ENCODE measurements around the gene MORN1. TPM values are rescaled to one million over a fixed set of nuclear protein-coding genes. Genes with fewer than 3 reads are reported as not detected.

The MORN1 gene
- total and polyA plus RNA-seq, 2 of the 8 experiments (the other 6 are each of a cell fraction or from before 2014, with no cell fraction given), result 5.0 to 9.1 TPM

- Histone ChIP-seq H4K20me1 (replicated peaks in 1 of 2; ENCODE audit: control insufficient read depth in 1 of 2, insufficient read depth in 2 of 2, low read length in 2 of 2) (peaks cover 0 to 1% of the 10 kb centered on the region in 2 experiments), H3K4me1 (replicated peaks in 1 of 4; ENCODE audit: control insufficient read depth in 3 of 4, insufficient read depth in 4 of 4, low read length in 3 of 4) (no peaks in the 10 kb centered on the region), H2BK120ac (replicated peaks; ENCODE audit: low read depth, low read length) (no peak overlapping the region), H3K56ac (replicated peaks; ENCODE audit: insufficient read length, low read depth, low read length) (no peak overlapping the region), H3K9me3 (ENCODE audit: insufficient read depth in 2 of 2, low read depth in 1 of 2, low read length in 1 of 2) (no peaks in the 10 kb centered on the region), H3K4me3 (ENCODE audit: extremely low read depth in 1 of 4, insufficient read depth in 2 of 4, low read depth in 3 of 4, low read length in 4 of 4) (no peak overlapping the region), H3K14ac (ENCODE audit: insufficient read length) (no peak overlapping the region), H2AFZ (ENCODE audit: low read length) (no peak overlapping the region), H2BK20ac (ENCODE audit: low read length) (no peak overlapping the region), H3K79me1 (ENCODE audit: low read depth, low read length) (no peaks in the 10 kb centered on the region), H4K5ac (ENCODE audit: insufficient read length, low read depth, low read length) (no peak overlapping the region), H2AK5ac (ENCODE audit: low read depth, low read length) (no peak overlapping the region), H3K4me2 (ENCODE audit: insufficient read depth in 1 of 2, low read depth in 2 of 2, low read length in 2 of 2) (no peak overlapping the region), H3K18ac (ENCODE audit: extremely low read depth, low read length) (no peak overlapping the region), H3K27ac (ENCODE audit: low read depth, low read length) (no peak overlapping the region), H3K27me3 (replicated peaks in 1 of 4; ENCODE audit: control insufficient read depth in 3 of 4, extremely low read depth in 1 of 4, insufficient read depth in 3 of 4, low read length in 3 of 4) (peaks cover 0 to 4% (median 0%) of the 10 kb centered on the region in 4 experiments; a peak in 2 of 7 replicates), H2BK5ac (ENCODE audit: low read depth, low read length) (no peak overlapping the region), H3K23ac (ENCODE audit: insufficient read length) (no peak overlapping the region), H3K36me3 (ENCODE audit: control insufficient read depth in 2 of 4, insufficient read depth in 4 of 4, low read length in 3 of 4) (no peaks in the 10 kb centered on the region), H4K91ac (replicated peaks; ENCODE audit: insufficient read length, low read length) (no peak overlapping the region), H4K8ac (ENCODE audit: extremely low read depth, insufficient read depth, low read length) (no peak overlapping the region), H2BK12ac (ENCODE audit: low read depth, low read length) (no peak overlapping the region), H3K23me2 (ENCODE audit: low read depth, low read length) (no peaks in the 10 kb centered on the region), H2BK15ac (ENCODE audit: low read length) (no peak overlapping the region), H3K4ac (replicated peaks; ENCODE audit: insufficient read length, low read depth, low read length) (no peak overlapping the region), H3K9ac (replicated peaks in 1 of 4; ENCODE audit: extremely low read depth in 1 of 4, low read depth in 3 of 4, low read length in 3 of 4) (no peak overlapping the region), H3K79me2 (ENCODE audit: control insufficient read depth in 1 of 2, insufficient read depth in 2 of 2, low read length in 2 of 2) (no peaks in the 10 kb centered on the region)
- WGBS, 2 experiments (ENCODE audit: extremely low coverage in 1 of 2, insufficient coverage in 1 of 2, insufficient read length in 1 of 2, insufficient replicate concordance in 2 of 2, low coverage in 1 of 2, low lambda C conversion rate in 2 of 2, missing lambda C conversion rate in 1 of 2), result 90% methylated on average over 4 of the region's 4 CpGs; no CpG with 5 or more reads in 1 of the 2 experiments
- CTCF ChIA-PET (ENCODE audit: partially characterized antibody), result no interaction called here
- DNase-seq (ENCODE audit: low read depth in 1 of 2, low spot score in 2 of 2) (no peak), FAIRE-seq (no peak)
- POLR2A ChIA-PET (ENCODE audit: partially characterized antibody), result no interaction called here
- TF ChIP-seq CBX5 (IDR thresholded peaks at IDR 0.05; ENCODE audit: low read depth, low read length) (no peak), CTBP2 (IDR thresholded peaks at IDR 0.05; ENCODE audit: borderline replicate concordance, insufficient read depth, insufficient read length, low read length) (no peak), ZNF274 (IDR thresholded peaks at IDR 0.05; ENCODE audit: borderline replicate concordance, extremely low read depth, low read length) (no peak), POU5F1 (IDR thresholded peaks at IDR 0.05; ENCODE audit: low read depth, low read length) (no peak), EGR1 (IDR thresholded peaks at IDR 0.05; ENCODE audit: borderline replicate concordance, low read depth, low read length) (no peak), EP300 (IDR thresholded peaks at IDR 0.05; ENCODE audit: borderline replicate concordance in 1 of 2, low read depth in 2 of 2, low read length in 2 of 2) (no peak), JUN (IDR thresholded peaks at IDR 0.05; ENCODE audit: low read depth, low read length) (no peak), SAP30 (IDR thresholded peaks at IDR 0.05; ENCODE audit: insufficient read depth, insufficient replicate concordance, low read length) (no peak), MAFK (IDR thresholded peaks at IDR 0.05; ENCODE audit: low read depth, low read length) (no peak), CEBPB (IDR thresholded peaks at IDR 0.05; ENCODE audit: low read depth, low read length) (no peak), RFX5 (IDR thresholded peaks at IDR 0.05; ENCODE audit: borderline replicate concordance, low read depth, low read length) (no peak), SP1 (IDR thresholded peaks at IDR 0.05; ENCODE audit: low read depth, low read length) (no peak), HDAC2 (IDR thresholded peaks at IDR 0.05; ENCODE audit: borderline replicate concordance in 1 of 2, low read depth in 2 of 2, low read length in 2 of 2) (no peak)
These were observed 31.2 kb upstream of the MORN1 start for GRCh38 chr1:2422523-2422922.

All from H1 (cell line).